ENCODE data around the gene KLHL26. TPM values are rescaled to one million over a fixed set of nuclear protein-coding genes. Genes with fewer than 3 reads are reported as not detected.

KLHL26 gene
- total RNA-seq, 1 donor from 2014 or later: 6.2 TPM

DNA sequence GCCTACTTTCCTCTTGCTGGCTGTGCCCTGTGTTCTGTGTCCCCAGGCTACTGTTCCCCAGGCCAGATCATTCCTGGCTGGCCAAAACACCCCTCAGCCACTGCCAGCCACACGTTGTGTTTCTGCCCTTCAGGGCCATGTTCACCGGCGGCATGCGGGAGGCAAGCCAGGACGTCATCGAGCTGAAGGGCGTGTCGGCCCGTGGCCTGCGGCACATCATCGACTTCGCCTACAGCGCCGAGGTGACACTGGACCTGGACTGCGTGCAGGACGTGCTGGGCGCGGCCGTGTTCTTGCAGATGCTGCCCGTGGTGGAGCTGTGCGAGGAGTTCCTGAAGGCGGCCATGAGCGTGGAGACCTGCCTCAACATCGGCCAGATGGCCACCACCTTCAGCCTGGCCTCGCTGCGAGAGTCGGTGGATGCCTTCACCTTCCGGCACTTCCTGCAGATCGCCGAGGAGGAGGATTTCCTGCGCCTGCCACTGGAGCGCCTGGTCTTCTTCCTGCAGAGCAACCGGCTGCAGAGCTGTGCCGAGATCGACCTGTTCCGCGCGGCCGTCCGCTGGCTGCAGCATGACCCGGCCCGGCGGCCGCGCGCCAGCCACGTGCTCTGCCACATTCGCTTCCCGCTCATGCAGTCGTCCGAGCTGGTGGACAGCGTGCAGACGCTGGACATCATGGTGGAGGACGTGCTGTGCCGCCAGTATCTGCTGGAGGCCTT lies 30.9 kb downstream of the KLHL26 start:
- TF ChIP-seq, protein P1, sequence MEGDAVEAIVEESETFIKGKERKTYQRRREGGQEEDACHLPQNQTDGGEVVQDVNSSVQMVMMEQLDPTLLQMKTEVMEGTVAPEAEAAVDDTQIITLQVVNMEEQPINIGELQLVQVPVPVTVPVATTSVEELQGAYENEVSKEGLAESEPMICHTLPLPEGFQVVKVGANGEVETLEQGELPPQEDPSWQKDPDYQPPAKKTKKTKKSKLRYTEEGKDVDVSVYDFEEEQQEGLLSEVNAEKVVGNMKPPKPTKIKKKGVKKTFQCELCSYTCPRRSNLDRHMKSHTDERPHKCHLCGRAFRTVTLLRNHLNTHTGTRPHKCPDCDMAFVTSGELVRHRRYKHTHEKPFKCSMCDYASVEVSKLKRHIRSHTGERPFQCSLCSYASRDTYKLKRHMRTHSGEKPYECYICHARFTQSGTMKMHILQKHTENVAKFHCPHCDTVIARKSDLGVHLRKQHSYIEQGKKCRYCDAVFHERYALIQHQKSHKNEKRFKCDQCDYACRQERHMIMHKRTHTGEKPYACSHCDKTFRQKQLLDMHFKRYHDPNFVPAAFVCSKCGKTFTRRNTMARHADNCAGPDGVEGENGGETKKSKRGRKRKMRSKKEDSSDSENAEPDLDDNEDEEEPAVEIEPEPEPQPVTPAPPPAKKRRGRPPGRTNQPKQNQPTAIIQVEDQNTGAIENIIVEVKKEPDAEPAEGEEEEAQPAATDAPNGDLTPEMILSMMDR (IDR thresholded peaks at IDR 0.05; ENCODE audit: borderline replicate concordance): no peak
- no peak overlapping the region for H3K4me3 ChIP-seq
- no peak overlapping the region for H3K27ac ChIP-seq (replicated peaks)
- peaks cover 47% of the 10 kb centered on the region for H3K36me3 ChIP-seq
- intact Hi-C loops (cut with micrococcal nuclease): no loop called here
- H3K9me3 ChIP-seq (replicated peaks): no peaks in the 10 kb centered on the region
- H3K4me1 ChIP-seq: peaks cover 22% of the 10 kb centered on the region
- no peak for DNase-seq
- H3K27me3 ChIP-seq (ENCODE audit: low read depth): no peaks in the 10 kb centered on the region

DNA sequence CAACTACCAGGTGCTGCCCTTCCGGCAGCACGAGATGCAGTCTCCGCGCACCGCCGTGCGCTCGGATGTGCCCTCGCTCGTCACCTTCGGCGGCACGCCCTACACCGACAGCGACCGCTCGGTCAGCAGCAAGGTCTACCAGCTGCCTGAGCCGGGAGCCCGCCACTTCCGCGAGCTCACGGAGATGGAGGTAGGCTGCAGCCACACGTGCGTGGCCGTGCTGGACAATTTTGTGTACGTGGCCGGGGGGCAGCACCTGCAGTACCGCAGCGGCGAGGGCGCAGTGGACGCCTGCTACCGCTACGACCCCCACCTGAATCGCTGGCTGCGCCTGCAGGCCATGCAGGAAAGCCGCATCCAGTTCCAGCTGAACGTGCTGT lies 31.4 kb downstream of the KLHL26 start:
- intact Hi-C loops (cut with micrococcal nuclease): no loop called here
- TF ChIP-seq, protein P1 (IDR thresholded peaks at IDR 0.05; ENCODE audit: borderline replicate concordance): no peak
- Histone ChIP-seq H3K36me3 (peaks cover 47% of the 10 kb centered on the region), H3K27me3 (ENCODE audit: low read depth) (no peaks in the 10 kb centered on the region), H3K27ac (replicated peaks) (no peak overlapping the region), H3K4me1 (peaks cover 27% of the 10 kb centered on the region), H3K4me3 (no peak overlapping the region), H3K9me3 (replicated peaks) (no peaks in the 10 kb centered on the region)
- no peak for DNase-seq

DNA sequence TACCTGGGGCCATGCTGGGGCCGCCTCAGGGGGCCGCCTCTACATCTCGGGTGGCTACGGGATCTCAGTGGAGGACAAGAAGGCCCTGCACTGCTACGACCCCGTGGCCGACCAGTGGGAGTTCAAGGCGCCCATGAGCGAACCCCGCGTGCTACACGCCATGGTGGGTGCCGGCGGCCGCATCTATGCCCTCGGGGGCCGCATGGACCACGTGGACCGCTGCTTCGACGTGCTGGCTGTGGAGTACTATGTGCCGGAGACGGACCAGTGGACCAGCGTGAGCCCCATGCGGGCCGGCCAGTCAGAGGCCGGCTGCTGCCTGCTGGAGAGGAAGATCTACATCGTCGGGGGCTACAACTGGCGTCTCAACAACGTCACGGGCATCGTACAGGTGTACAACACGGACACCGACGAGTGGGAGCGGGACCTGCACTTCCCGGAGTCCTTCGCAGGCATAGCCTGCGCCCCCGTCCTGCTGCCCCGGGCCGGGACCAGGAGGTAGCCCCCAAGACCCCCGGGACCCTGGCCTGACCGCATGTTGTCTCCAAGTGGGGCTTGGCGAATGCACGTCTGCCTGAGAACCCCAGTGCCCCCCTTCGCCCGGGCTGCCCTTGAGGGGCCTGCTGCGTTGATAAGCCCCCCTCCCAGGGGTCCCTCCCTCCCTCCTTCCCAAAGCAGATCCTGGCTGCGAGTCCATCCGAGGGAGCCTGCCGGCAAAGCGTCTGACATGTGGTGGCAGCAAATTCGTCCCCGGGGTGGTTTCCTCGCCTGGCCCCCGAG lies 32.1 kb downstream of the KLHL26 start:
- intact Hi-C loops (cut with micrococcal nuclease): no loop called here
- no peak for DNase-seq
- Histone ChIP-seq H3K27me3 (ENCODE audit: low read depth) (no peaks in the 10 kb centered on the region), H3K9me3 (replicated peaks) (no peaks in the 10 kb centered on the region), H3K4me1 (peaks cover 27% of the 10 kb centered on the region), H3K36me3 (peaks cover 47% of the 10 kb centered on the region), H3K4me3 (no peak overlapping the region), H3K27ac (replicated peaks) (no peak overlapping the region)
- TF ChIP-seq, protein P1 (IDR thresholded peaks at IDR 0.05; ENCODE audit: borderline replicate concordance): no peak

DNA sequence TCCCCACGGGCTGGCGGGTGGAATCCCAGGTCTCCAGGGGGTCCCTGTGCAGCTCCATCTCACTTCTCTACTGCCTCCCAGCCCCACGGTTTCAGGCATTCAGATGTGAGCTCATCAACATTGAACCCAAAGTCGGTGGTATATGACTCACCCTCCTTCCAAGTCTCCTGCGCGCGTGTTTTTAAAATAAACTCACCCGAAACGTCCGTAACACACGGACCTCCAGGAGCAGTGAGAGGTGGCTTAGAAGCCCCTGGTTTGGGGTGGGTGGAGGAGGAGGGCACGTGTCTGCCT lies 32.6 kb downstream of the KLHL26 start:
- intact Hi-C loops (cut with micrococcal nuclease): no loop called here
- DNase-seq: no peak
- Histone ChIP-seq H3K27ac (replicated peaks) (no peak overlapping the region), H3K27me3 (ENCODE audit: low read depth) (no peaks in the 10 kb centered on the region), H3K9me3 (replicated peaks) (no peaks in the 10 kb centered on the region), H3K4me3 (no peak overlapping the region), H3K4me1 (peaks cover 32% of the 10 kb centered on the region), H3K36me3 (peaks cover 44% of the 10 kb centered on the region)
- TF ChIP-seq, protein P1 (IDR thresholded peaks at IDR 0.05; ENCODE audit: borderline replicate concordance): no peak

DNA sequence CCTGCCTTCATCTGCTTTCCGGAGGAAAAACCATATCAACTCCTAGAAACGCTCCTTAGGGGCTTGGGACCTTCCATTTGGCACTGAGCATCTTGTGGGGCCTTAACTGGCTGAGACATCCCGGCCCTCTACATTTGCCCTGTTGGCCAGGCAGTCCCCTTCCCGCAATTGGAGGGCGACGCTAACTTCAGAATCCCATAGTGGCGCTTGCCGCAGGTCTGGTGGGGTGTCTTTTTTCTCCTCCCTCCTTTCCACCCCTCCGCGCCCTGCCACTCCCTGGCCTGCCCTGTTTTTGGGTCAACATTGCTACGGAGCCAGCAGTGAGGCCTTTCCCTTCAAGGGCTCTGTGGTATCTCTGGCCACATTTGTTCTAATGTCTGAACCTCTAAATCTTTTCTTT lies 33.1 kb downstream of the KLHL26 start:
- Histone ChIP-seq H3K4me1 (peaks cover 36% of the 10 kb centered on the region), H3K36me3 (peaks cover 41% of the 10 kb centered on the region), H3K4me3 (no peak overlapping the region), H3K27me3 (ENCODE audit: low read depth) (no peaks in the 10 kb centered on the region), H3K9me3 (replicated peaks) (no peaks in the 10 kb centered on the region), H3K27ac (replicated peaks) (no peak overlapping the region)
- TF ChIP-seq, protein P1 (IDR thresholded peaks at IDR 0.05; ENCODE audit: borderline replicate concordance): no peak
- no peak for DNase-seq
- intact Hi-C loops (cut with micrococcal nuclease): loop anchor here (5.0 kb wide), 1 partner anchor 78 kb away; no protein-coding TSS in a partner anchor
